Measurements from ENCODE around the gene CARMIL1.

Gene CARMIL1

GRCh38 chr6:25407431-25407830 lies 128.3 kb downstream of the CARMIL1 start:
- TF ChIP-seq CTCF (conservative IDR thresholded peaks at IDR 0.05; ENCODE audit: low read depth, low read length): no peak
- H3K4me3 ChIP-seq (ENCODE audit: low read length): no peak overlapping the region
- DNase-seq (ENCODE audit: low read depth): no peak

GRCh38 chr6:25410102-25410501 lies 130.9 kb downstream of the CARMIL1 start:
- DNase-seq (ENCODE audit: low read depth): no peak
- TF ChIP-seq CTCF (conservative IDR thresholded peaks at IDR 0.05; ENCODE audit: low read depth, low read length): no peak
- H3K4me3 ChIP-seq (ENCODE audit: low read length): no peak overlapping the region

- TF ChIP-seq CTCF (conservative IDR thresholded peaks at IDR 0.05; ENCODE audit: low read depth, low read length): no peak
- H3K4me3 ChIP-seq (ENCODE audit: low read length): no peak overlapping the region
- DNase-seq (ENCODE audit: low read depth): no peak
Measured at GRCh38 chr6:25411316-25411950, 132.3 kb downstream of the CARMIL1 start.

DNA sequence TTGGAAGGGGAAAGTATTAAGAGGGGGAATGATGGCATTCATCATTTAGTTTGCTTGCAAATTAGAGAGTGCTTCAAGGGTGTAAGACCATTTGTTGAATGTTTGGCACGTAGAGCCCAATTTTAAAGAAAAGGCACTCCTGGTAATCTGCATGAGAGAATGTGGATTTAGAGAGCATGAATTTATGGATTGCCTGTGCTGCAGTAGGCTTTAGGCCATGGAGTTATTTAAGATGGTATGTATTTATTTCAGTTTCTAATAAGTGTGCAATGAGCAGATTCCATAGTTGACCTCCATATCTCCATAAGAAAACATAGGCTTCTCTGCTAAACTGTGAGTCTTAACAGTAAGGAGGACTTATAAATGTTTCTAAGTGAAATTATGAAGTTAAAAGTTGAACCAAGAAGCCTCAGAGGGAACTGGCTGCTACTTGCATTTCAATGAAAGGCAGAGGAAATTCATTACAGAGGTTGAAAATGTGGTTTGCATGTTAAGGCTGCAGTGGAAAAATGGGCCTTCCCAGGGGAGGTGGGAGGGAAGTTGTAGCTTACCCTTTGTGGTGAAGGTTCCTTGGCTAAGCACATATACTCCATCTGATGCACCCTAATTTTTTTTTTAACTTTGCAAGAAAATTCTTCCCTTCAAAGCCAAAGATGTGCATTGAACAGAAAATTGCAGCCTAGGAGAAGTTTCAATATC lies 134.2 kb downstream of the CARMIL1 start:
- no peak overlapping the region for H3K4me3 ChIP-seq (ENCODE audit: low read length)

DNA sequence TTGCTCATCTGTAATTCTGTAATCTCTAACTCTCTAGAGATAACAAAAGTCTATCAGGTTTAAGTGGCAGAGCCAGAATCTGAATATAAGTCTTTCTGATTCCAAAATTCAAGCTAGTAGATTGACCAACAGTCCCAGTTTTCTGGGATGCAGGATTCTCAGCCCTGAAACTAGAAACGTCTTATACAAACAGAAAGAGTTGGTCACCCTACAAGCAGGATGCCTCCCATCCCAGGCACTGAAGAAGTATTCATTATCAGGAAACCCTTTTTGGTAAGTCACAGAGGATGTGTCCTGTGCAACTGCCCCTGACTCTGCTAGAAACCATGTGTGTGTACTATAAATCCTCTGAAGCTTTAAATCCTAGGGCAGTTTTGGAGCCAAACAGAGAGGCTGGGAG lies 135.0 kb downstream of the CARMIL1 start:
- no peak for TF ChIP-seq CTCF (conservative IDR thresholded peaks at IDR 0.05; ENCODE audit: low read depth, low read length)
- DNase-seq (ENCODE audit: low read depth): no peak
- no peak overlapping the region for H3K4me3 ChIP-seq (ENCODE audit: low read length)

More for the DNA sequence above, 134.2 kb downstream of the CARMIL1 start:
- TF ChIP-seq CTCF (conservative IDR thresholded peaks at IDR 0.05; ENCODE audit: low read depth, low read length): no peak
- no peak for DNase-seq (ENCODE audit: low read depth)

GRCh38 chr6:25414755-25415154 lies 135.6 kb downstream of the CARMIL1 start:
- no peak for DNase-seq (ENCODE audit: low read depth)
- no peak overlapping the region for H3K4me3 ChIP-seq (ENCODE audit: low read length)
- no peak for TF ChIP-seq CTCF (conservative IDR thresholded peaks at IDR 0.05; ENCODE audit: low read depth, low read length)

- no peak for TF ChIP-seq CTCF (conservative IDR thresholded peaks at IDR 0.05; ENCODE audit: low read depth, low read length)
- no peak for DNase-seq (ENCODE audit: low read depth)
- H3K4me3 ChIP-seq (ENCODE audit: low read length): no peak overlapping the region
Measured at GRCh38 chr6:25415274-25415673, 136.1 kb downstream of the CARMIL1 start.
